K562 (cell line): Measurements from ENCODE around the gene ADGRG1. TPM values are rescaled to one million over a fixed set of nuclear protein-coding genes. Genes with fewer than 3 reads are reported as not detected.

Source experiments
- BMI1 ChIP-seq: fragments of 150-350 bp; IDR thresholded peaks from 2 replicates; pipeline ENCODE4 v1.6.1; 2014; ENCODE audit warnings: low read length
- ETS1 ChIP-seq: conservative IDR thresholded peaks from 2 replicates; pipeline ENCODE4 v1.6.1; 2011; ENCODE audit warnings: low read depth, mild to moderate bottlenecking, low read length; ENCODE audit not compliant: control insufficient read depth
- ETS2 ChIP-seq: IDR thresholded peaks from 2 replicates; pipeline ENCODE4 v1.6.1; 2016; ENCODE audit warnings: borderline replicate concordance, missing genetic modification characterization, mild to moderate bottlenecking, moderate library complexity, missing compliant biosample characterization; ENCODE audit not compliant: poor library complexity, severe bottlenecking
- GABPA ChIP-seq: fragments of 200-800 bp; sonication (Bioruptor generic); conservative IDR thresholded peaks from 2 replicates; pipeline ENCODE4 v1.6.1; 2016; ENCODE audit warnings: low read depth, missing genetic modification characterization, missing compliant biosample characterization
- HDAC3 ChIP-seq: fragments of 450-650 bp; IDR thresholded peaks from 2 replicates; pipeline ENCODE4 v1.6.1; 2018; ENCODE audit warnings: borderline replicate concordance, mild to moderate bottlenecking, moderate library complexity; ENCODE audit not compliant: partially characterized antibody
- KAT7 ChIP-seq: sonication (generic); formaldehyde crosslinking; IDR thresholded peaks from 2 replicates; pipeline ENCODE4 v1.8.0; 2022; ENCODE audit warnings: missing genetic modification reagents, mild to moderate bottlenecking, borderline replicate concordance
- MTA3 ChIP-seq: fragments of 450-650 bp; formaldehyde crosslinking; IDR thresholded peaks from 2 replicates; pipeline ENCODE4 v1.6.1; 2017; ENCODE audit warnings: mild to moderate bottlenecking, borderline replicate concordance
- NFXL1 ChIP-seq: fragments of 450-650 bp; formaldehyde crosslinking; IDR thresholded peaks from 2 replicates; pipeline ENCODE4 v1.4.0; 2021; ENCODE audit warnings: mild to moderate bottlenecking
- NKRF ChIP-seq: fragments of 450-650 bp; IDR thresholded peaks from 2 replicates; pipeline ENCODE4 v1.6.1; 2016; ENCODE audit warnings: borderline replicate concordance
- PATZ1 ChIP-seq: fragments of 250-450 bp; sonication (Bioruptor Pico); IDR thresholded peaks from 2 replicates; pipeline ENCODE4 v1.5.0; 2020; ENCODE audit warnings: mild to moderate bottlenecking, borderline replicate concordance
- PHB2 ChIP-seq: fragments of 450-650 bp; IDR thresholded peaks from 2 replicates; pipeline ENCODE4 v1.6.1; 2017; ENCODE audit warnings: low read depth
- USF1 ChIP-seq: sonication (generic); formaldehyde crosslinking; IDR thresholded peaks from 2 replicates; pipeline ENCODE4 v1.9.0; 2022; ENCODE audit warnings: mild to moderate bottlenecking, missing genetic modification reagents
- ZC3H4 ChIP-seq: sonication (generic); formaldehyde crosslinking; IDR thresholded peaks from 2 replicates; pipeline ENCODE4 v1.9.0; 2021; ENCODE audit warnings: missing genetic modification reagents, borderline replicate concordance
- ZFPM2 ChIP-seq: fragments of 250-450 bp; sonication (Bioruptor Pico); IDR thresholded peaks from 2 replicates; pipeline ENCODE4 v1.5.1; 2022; ENCODE audit warnings: mild to moderate bottlenecking
- ZMIZ1 ChIP-seq, 2 experiments: fragments of 150-350 bp in 1 of 2; IDR thresholded peaks; 2 replicates each; pipeline ENCODE4 v1.6.1; 2012 to 2016; ENCODE audit warnings: low read depth in 2 of 2, low read length in 2 of 2, mild to moderate bottlenecking in 1 of 2, moderate library complexity in 1 of 2
- ZNF197 ChIP-seq: fragments of 200-800 bp; sonication (Bioruptor generic); IDR thresholded peaks from 2 replicates; pipeline ENCODE4 v1.6.1; 2016; ENCODE audit warnings: low read depth, missing genetic modification characterization, missing compliant biosample characterization
- ZNF212 ChIP-seq: fragments of 450-650 bp; formaldehyde crosslinking; IDR thresholded peaks from 2 replicates; pipeline ENCODE4 v1.4.0; 2020; ENCODE audit warnings: mild to moderate bottlenecking
- polyA plus RNA-seq, 8 experiments: library from polyadenylated mRNA; depleted of rRNA in 4 of 8; stranded (reverse) in 5 of 8; unstranded in 3 of 8; fragments of >200 nt; fragmentation: Nextera tagmentation in 2 of 8; fragmentation: Illumina TruSeq in 1 of 8; extraction: Ambion mirVana in 2 of 8; extraction: Trizol in 1 of 8; gene quantifications; 2 replicates each; pipeline versions ENCODE4 v1.2.1 to v1.2.3, GENCODE V29; 2011 to 2014; ENCODE audit warnings: inconsistent platforms in 1 of 8, missing spikeins in 1 of 8
- total RNA-seq, 7 experiments: library from RNA; depleted of rRNA in 6 of 7; stranded (reverse); fragments of >200 nt in 6 of 7; fragmentation: Illumina TruSeq in 2 of 7; extraction: Trizol in 2 of 7; gene quantifications; 2 replicates each; pipeline versions ENCODE4 v1.2.1 to v1.2.3, GENCODE V29; 2011 to 2021; ENCODE audit warnings: low replicate concordance in 1 of 7

ADGRG1 gene
- total and polyA plus RNA-seq, 9 of the 15 experiments (the other 6 are each of a cell fraction or from before 2014, with no cell fraction given) = 0.04 to 0.31 (median 0.16) TPM; not detected in 6

GRCh38 chr16:57628008-57628781, at the start of gene ADGRG1 (continued):
- TF ChIP-seq PATZ1 (CRISPR knock-in tag) (no peak), BMI1 (no peak), GABPA (no peak), PHB2 (no peak), ZC3H4 (CRISPR knock-in tag) (no peak), KAT7 (CRISPR knock-in tag) (no peak), USF1 (no peak), ZNF212 (CRISPR knock-in tag) (no peak), NKRF (no peak), NFXL1 (no peak), ETS2 (tag) (no peak), ZMIZ1 (IDR thresholded peaks at IDR 0.05; ENCODE audit: low read depth in 2 of 2, low read length in 2 of 2) (no peak), HDAC3 (no peak), MTA3 (peak; percentile 36; the same call in 1 of the 2 replicates), ZFPM2 (no peak), ZNF197 (CRISPR knock-in tag) (no peak), ETS1 (no peak)
